GM20431 (cell line): ENCODE results near the gene RHOJ.

Experiments used
- in situ Hi-C: fragments of 300-500 bp; cut with MseI, MboI; formaldehyde crosslinking; loops from one replicate; pipeline ENCODE4 v1.15.0; 2020; ENCODE audit warnings: low sequenced_read_pairs; ENCODE audit not compliant: unreplicated experiment

RHOJ gene

GRCh38 chr14:63249092-63249491, 44.8 kb downstream of the RHOJ start:
- in situ Hi-C loops, result no loop called here

- in situ Hi-C loops, result no loop called here
These were observed 53.1 kb downstream of the RHOJ start for GRCh38 chr14:63257299-63257698.

- in situ Hi-C loops, result no loop called here
These were observed 58.2 kb downstream of the RHOJ start for GRCh38 chr14:63262446-63262845.

GRCh38 chr14:63266106-63266505, 61.9 kb downstream of the RHOJ start:
- in situ Hi-C loops, result no loop called here

GRCh38 chr14:63267171-63267570, 62.9 kb downstream of the RHOJ start:
- in situ Hi-C loops, result no loop called here

- in situ Hi-C loops, result no loop called here
These were observed 64.5 kb downstream of the RHOJ start for GRCh38 chr14:63268771-63269170.

GRCh38 chr14:63269561-63270225, 65.5 kb downstream of the RHOJ start:
- in situ Hi-C loops, result no loop called here

- in situ Hi-C loops, result no loop called here
These were observed 68.9 kb downstream of the RHOJ start for GRCh38 chr14:63273129-63273528.

- in situ Hi-C loops, result no loop called here
These were observed 69.7 kb downstream of the RHOJ start for GRCh38 chr14:63273717-63274655.

- in situ Hi-C loops, result loop anchor here (25.0 kb wide), 1 partner anchor 1088 kb away; no protein-coding TSS in a partner anchor
These were observed 71.4 kb downstream of the RHOJ start for GRCh38 chr14:63275611-63276010.

- in situ Hi-C loops, result loop anchor here (25.0 kb wide), 1 partner anchor 1089 kb away; no protein-coding TSS in a partner anchor
These were observed 71.8 kb downstream of the RHOJ start for GRCh38 chr14:63276016-63276415.

GRCh38 chr14:63276492-63277342, 72.5 kb downstream of the RHOJ start:
- in situ Hi-C loops, result loop anchor here (25.0 kb wide), 1 partner anchor 1089 kb away; no protein-coding TSS in a partner anchor

- in situ Hi-C loops, result loop anchor here (25.0 kb wide), 1 partner anchor 1090 kb away; no protein-coding TSS in a partner anchor
These were observed 73.4 kb downstream of the RHOJ start for GRCh38 chr14:63277591-63278183.

- in situ Hi-C loops, result loop anchor here (25.0 kb wide), 1 partner anchor 1093 kb away; no protein-coding TSS in a partner anchor
These were observed 75.7 kb downstream of the RHOJ start for GRCh38 chr14:63279933-63280332.

- in situ Hi-C loops, result loop anchor here (25.0 kb wide), 1 partner anchor 1096 kb away; no protein-coding TSS in a partner anchor
These were observed 79.0 kb downstream of the RHOJ start for GRCh38 chr14:63282997-63283883.

- in situ Hi-C loops, result loop anchor here (25.0 kb wide), 1 partner anchor 1097 kb away; no protein-coding TSS in a partner anchor
These were observed 79.6 kb downstream of the RHOJ start for GRCh38 chr14:63283884-63284248.

GRCh38 chr14:63286071-63286470, 81.8 kb downstream of the RHOJ start:
- in situ Hi-C loops, result loop anchor here (25.0 kb wide), 1 partner anchor 1099 kb away; no protein-coding TSS in a partner anchor

GRCh38 chr14:63287666-63288483, 83.6 kb downstream of the RHOJ start:
- in situ Hi-C loops, result loop anchor here (25.0 kb wide), 1 partner anchor 1101 kb away; no protein-coding TSS in a partner anchor
